ENCODE data around the gene SLF2. TPM values are rescaled to one million over a fixed set of nuclear protein-coding genes. Genes with fewer than 3 reads are reported as not detected.

The SLF2 gene
- total RNA-seq, 1 donor from 2014 or later: 20.3 TPM

DNA sequence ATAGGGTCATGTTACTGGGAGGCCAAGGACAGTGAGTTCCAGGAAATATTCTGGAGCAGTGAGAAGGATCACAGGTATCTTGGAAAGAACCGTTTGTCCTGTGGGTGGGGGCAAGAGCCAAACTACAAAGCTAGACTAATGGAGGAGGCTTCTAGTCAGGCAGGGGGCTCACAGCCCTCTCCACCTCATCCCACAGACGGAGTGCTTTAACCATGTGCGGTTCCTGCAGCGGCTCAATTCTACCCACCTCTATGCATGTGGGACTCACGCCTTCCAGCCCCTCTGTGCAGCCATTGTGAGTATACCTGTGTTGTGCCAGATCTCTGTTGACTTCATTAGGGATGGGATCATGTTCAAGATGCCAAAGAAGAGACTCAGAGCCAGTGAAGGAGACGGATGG is 64.7 kb downstream of the SLF2 start:
- Histone ChIP-seq H3K79me2 (ENCODE audit: insufficient read depth, low read length) (no peaks in the 10 kb centered on the region), H4K20me1 (ENCODE audit: insufficient read depth, low read length) (no peaks in the 10 kb centered on the region), H3K4me3 (ENCODE audit: insufficient read depth, low read depth, low read length) (no peak overlapping the region), H3K4me2 (ENCODE audit: low read length) (no peak overlapping the region), H2AFZ (ENCODE audit: low read depth, low read length) (no peak overlapping the region), H3K27me3 (ENCODE audit: insufficient read depth, low read length) (no peaks in the 10 kb centered on the region), H3K4me1 (ENCODE audit: insufficient read depth, low read length) (no peaks in the 10 kb centered on the region), H3K27ac (ENCODE audit: low read depth, low read length) (no peak overlapping the region), H3K9ac (ENCODE audit: low read length) (no peak overlapping the region), H3K9me3 (ENCODE audit: insufficient read depth, low read depth, low read length) (no peaks in the 10 kb centered on the region), H3K36me3 (ENCODE audit: insufficient read depth, low read length) (no peaks in the 10 kb centered on the region)
- H3K4me1 Mint-ChIP-seq (ENCODE audit: low read depth, unreplicated experiment): no peaks in the 10 kb centered on the region
- H3K9me3 Mint-ChIP-seq (ENCODE audit: unreplicated experiment): no peaks in the 10 kb centered on the region
- H3K27ac Mint-ChIP-seq (ENCODE audit: unreplicated experiment): no peak overlapping the region
- TF ChIP-seq, protein P1, sequence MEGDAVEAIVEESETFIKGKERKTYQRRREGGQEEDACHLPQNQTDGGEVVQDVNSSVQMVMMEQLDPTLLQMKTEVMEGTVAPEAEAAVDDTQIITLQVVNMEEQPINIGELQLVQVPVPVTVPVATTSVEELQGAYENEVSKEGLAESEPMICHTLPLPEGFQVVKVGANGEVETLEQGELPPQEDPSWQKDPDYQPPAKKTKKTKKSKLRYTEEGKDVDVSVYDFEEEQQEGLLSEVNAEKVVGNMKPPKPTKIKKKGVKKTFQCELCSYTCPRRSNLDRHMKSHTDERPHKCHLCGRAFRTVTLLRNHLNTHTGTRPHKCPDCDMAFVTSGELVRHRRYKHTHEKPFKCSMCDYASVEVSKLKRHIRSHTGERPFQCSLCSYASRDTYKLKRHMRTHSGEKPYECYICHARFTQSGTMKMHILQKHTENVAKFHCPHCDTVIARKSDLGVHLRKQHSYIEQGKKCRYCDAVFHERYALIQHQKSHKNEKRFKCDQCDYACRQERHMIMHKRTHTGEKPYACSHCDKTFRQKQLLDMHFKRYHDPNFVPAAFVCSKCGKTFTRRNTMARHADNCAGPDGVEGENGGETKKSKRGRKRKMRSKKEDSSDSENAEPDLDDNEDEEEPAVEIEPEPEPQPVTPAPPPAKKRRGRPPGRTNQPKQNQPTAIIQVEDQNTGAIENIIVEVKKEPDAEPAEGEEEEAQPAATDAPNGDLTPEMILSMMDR (IDR thresholded peaks at IDR 0.05; ENCODE audit: insufficient read depth, low read depth, low read length): no peak
- TF ChIP-seq EZH2 (IDR thresholded peaks at IDR 0.05; ENCODE audit: insufficient read depth, low read length): no peak
- FAIRE-seq: no peak
- no peaks in the 10 kb centered on the region for H3K27me3 Mint-ChIP-seq (ENCODE audit: low read depth, unreplicated experiment)
- DNase-seq (ENCODE audit: low read depth): no peak
- H3K36me3 Mint-ChIP-seq (ENCODE audit: low read depth, unreplicated experiment): peaks cover 18% of the 10 kb centered on the region
- H3K4me3 Mint-ChIP-seq (ENCODE audit: unreplicated experiment): no peak overlapping the region

DNA sequence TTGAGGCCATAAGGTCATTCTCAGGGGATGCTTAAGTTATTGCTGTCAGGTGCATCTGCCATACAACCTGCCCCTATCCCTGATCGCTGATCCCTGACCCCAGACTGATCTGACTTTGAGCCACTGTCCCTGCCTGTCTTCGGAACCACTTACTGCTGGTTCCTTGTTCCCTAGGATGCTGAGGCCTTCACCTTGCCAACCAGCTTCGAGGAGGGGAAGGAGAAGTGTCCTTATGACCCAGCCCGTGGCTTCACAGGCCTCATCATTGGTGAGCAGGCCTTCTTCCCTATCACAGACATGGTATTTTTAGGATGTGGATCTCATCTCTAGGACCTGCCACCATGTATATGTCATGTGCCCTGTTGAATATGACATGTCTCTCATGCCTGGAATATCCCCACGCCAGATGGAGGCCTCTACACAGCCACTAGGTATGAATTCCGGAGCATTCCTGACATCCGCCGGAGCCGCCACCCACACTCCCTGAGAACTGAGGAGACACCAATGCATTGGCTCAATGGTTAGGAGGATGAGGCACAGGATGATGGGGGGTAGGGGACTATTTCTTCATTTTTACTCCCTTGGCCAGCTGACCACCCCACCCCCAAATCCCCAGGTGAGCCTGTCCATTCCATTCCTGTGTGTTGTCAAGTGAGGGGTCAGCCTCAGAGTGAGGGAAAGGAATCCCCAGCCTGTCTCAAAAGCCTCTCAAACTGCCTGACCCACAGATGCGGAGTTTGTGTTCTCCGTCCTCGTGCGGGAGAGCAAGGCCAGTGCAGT is 65.5 kb downstream of the SLF2 start:
- H2AFZ ChIP-seq (ENCODE audit: low read depth, low read length): no peak overlapping the region
- H3K4me1 ChIP-seq (ENCODE audit: insufficient read depth, low read length): no peaks in the 10 kb centered on the region
- Mint-ChIP-seq H3K9me3 (ENCODE audit: unreplicated experiment) (no peaks in the 10 kb centered on the region), H3K36me3 (ENCODE audit: low read depth, unreplicated experiment) (peaks cover 18% of the 10 kb centered on the region), H3K27ac (ENCODE audit: unreplicated experiment) (no peak overlapping the region), H3K4me3 (ENCODE audit: unreplicated experiment) (no peak overlapping the region), H3K4me1 (ENCODE audit: low read depth, unreplicated experiment) (no peaks in the 10 kb centered on the region), H3K27me3 (ENCODE audit: low read depth, unreplicated experiment) (no peaks in the 10 kb centered on the region)
- TF ChIP-seq, protein P1 (IDR thresholded peaks at IDR 0.05; ENCODE audit: insufficient read depth, low read depth, low read length): no peak
- no peak for TF ChIP-seq EZH2 (IDR thresholded peaks at IDR 0.05; ENCODE audit: insufficient read depth, low read length)
- H4K20me1 ChIP-seq (ENCODE audit: insufficient read depth, low read length): no peaks in the 10 kb centered on the region
- no peak overlapping the region for H3K9ac ChIP-seq (ENCODE audit: low read length)
- H3K36me3 ChIP-seq (ENCODE audit: insufficient read depth, low read length): peaks cover 2% of the 10 kb centered on the region
- DNase-seq (ENCODE audit: low read depth): no peak
- no peak overlapping the region for H3K4me3 ChIP-seq (ENCODE audit: insufficient read depth, low read depth, low read length)
- H3K9me3 ChIP-seq (ENCODE audit: insufficient read depth, low read depth, low read length): no peaks in the 10 kb centered on the region
- H3K79me2 ChIP-seq (ENCODE audit: insufficient read depth, low read length): no peaks in the 10 kb centered on the region
- FAIRE-seq: no peak
- H3K4me2 ChIP-seq (ENCODE audit: low read length): no peak overlapping the region
- H3K27ac ChIP-seq (ENCODE audit: low read depth, low read length): no peak overlapping the region
- no peaks in the 10 kb centered on the region for H3K27me3 ChIP-seq (ENCODE audit: insufficient read depth, low read length)

DNA sequence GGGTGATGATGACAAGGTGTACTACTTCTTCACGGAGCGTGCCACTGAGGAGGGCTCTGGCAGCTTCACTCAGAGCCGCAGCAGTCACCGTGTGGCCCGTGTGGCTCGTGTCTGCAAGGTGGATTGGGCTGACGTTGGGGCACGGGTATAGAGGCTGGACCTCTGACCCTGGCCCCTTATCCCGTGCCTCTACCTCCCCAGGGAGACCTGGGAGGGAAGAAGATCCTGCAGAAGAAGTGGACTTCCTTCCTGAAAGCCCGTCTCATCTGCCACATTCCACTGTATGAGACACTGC is 66.1 kb downstream of the SLF2 start:
- no peak overlapping the region for H3K4me3 Mint-ChIP-seq (ENCODE audit: unreplicated experiment)
- no peaks in the 10 kb centered on the region for H3K4me1 ChIP-seq (ENCODE audit: insufficient read depth, low read length)
- H3K9me3 ChIP-seq (ENCODE audit: insufficient read depth, low read depth, low read length): no peaks in the 10 kb centered on the region
- no peak overlapping the region for H2AFZ ChIP-seq (ENCODE audit: low read depth, low read length)
- no peaks in the 10 kb centered on the region for H3K27me3 Mint-ChIP-seq (ENCODE audit: low read depth, unreplicated experiment)
- no peak overlapping the region for H3K27ac Mint-ChIP-seq (ENCODE audit: unreplicated experiment)
- no peak overlapping the region for H3K27ac ChIP-seq (ENCODE audit: low read depth, low read length)
- no peaks in the 10 kb centered on the region for H3K79me2 ChIP-seq (ENCODE audit: insufficient read depth, low read length)
- no peak for DNase-seq (ENCODE audit: low read depth)
- H3K4me1 Mint-ChIP-seq (ENCODE audit: low read depth, unreplicated experiment): no peaks in the 10 kb centered on the region
- peaks cover 2% of the 10 kb centered on the region for H3K36me3 ChIP-seq (ENCODE audit: insufficient read depth, low read length)
- no peak for TF ChIP-seq EZH2 (IDR thresholded peaks at IDR 0.05; ENCODE audit: insufficient read depth, low read length)
- TF ChIP-seq, protein P1 (IDR thresholded peaks at IDR 0.05; ENCODE audit: insufficient read depth, low read depth, low read length): no peak
- no peak overlapping the region for H3K4me3 ChIP-seq (ENCODE audit: insufficient read depth, low read depth, low read length)
- no peaks in the 10 kb centered on the region for H3K27me3 ChIP-seq (ENCODE audit: insufficient read depth, low read length)
- FAIRE-seq: no peak
- H3K36me3 Mint-ChIP-seq (ENCODE audit: low read depth, unreplicated experiment): peaks cover 18% of the 10 kb centered on the region
- H4K20me1 ChIP-seq (ENCODE audit: insufficient read depth, low read length): no peaks in the 10 kb centered on the region
- H3K9me3 Mint-ChIP-seq (ENCODE audit: unreplicated experiment): no peaks in the 10 kb centered on the region
- no peak overlapping the region for H3K9ac ChIP-seq (ENCODE audit: low read length)
- no peak overlapping the region for H3K4me2 ChIP-seq (ENCODE audit: low read length)
